ENCODE data around the gene DNASE1L3.
"Not testable (repeated sequence)": the region's sequence is repeated elsewhere in the genome, so short reads cannot be mapped to it uniquely, and the experiment has no call there.

Gene DNASE1L3

DNA sequence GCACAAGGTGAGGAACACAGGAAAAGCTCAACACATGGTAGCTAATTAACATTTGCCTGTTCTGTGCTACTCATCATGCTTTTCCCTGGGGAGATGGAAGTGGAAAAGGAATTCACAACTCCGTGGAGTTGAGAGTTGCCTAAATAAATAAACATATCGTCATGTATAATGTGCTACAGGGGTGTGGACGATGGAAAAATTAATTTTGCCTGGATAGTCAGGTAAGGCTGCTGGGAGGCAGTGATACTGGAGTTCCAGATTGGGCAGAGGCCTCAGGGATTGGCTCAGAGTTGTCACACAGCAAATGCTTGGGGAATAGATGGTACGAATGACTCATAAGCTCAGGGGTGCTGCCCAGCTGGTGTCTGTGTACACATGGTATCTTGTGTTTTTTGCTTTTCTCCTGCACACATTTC, 23.8 kb upstream of the DNASE1L3 start:
- no peaks in the 10 kb centered on the region for H3F3A ChIP-seq (ENCODE audit: insufficient read depth)
- no peaks in the 10 kb centered on the region for H3K9me2 ChIP-seq (replicated peaks; ENCODE audit: insufficient read depth, low read length)
- H3K4me3 ChIP-seq (ENCODE audit: insufficient read depth, low read length, poor library complexity, severe bottlenecking): no peak overlapping the region
- no peaks in the 10 kb centered on the region for H3K27me3 ChIP-seq (ENCODE audit: low read length)
- TF ChIP-seq, protein P1, sequence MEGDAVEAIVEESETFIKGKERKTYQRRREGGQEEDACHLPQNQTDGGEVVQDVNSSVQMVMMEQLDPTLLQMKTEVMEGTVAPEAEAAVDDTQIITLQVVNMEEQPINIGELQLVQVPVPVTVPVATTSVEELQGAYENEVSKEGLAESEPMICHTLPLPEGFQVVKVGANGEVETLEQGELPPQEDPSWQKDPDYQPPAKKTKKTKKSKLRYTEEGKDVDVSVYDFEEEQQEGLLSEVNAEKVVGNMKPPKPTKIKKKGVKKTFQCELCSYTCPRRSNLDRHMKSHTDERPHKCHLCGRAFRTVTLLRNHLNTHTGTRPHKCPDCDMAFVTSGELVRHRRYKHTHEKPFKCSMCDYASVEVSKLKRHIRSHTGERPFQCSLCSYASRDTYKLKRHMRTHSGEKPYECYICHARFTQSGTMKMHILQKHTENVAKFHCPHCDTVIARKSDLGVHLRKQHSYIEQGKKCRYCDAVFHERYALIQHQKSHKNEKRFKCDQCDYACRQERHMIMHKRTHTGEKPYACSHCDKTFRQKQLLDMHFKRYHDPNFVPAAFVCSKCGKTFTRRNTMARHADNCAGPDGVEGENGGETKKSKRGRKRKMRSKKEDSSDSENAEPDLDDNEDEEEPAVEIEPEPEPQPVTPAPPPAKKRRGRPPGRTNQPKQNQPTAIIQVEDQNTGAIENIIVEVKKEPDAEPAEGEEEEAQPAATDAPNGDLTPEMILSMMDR (IDR thresholded peaks at IDR 0.05; ENCODE audit: insufficient read depth, low read length, poor library complexity, severe bottlenecking): no peak
- TF ChIP-seq EZH2phosphoT487 (conservative IDR thresholded peaks at IDR 0.05; ENCODE audit: low read length): no peak
- H3K27ac ChIP-seq (ENCODE audit: low read depth, low read length): no peak overlapping the region
- no peaks in the 10 kb centered on the region for H4K20me1 ChIP-seq (ENCODE audit: low read depth, low read length)
- H3K9me3 ChIP-seq (ENCODE audit: insufficient read depth, low read length): no peaks in the 10 kb centered on the region
- H3K4me2 ChIP-seq (ENCODE audit: low read depth, low read length, poor library complexity, severe bottlenecking): no peak overlapping the region
- H3K79me2 ChIP-seq (ENCODE audit: insufficient read depth, low read length): peaks cover 13% of the 10 kb centered on the region
- H2AFZ ChIP-seq (ENCODE audit: low read depth, low read length, severe bottlenecking): no peak overlapping the region
- H3K9ac ChIP-seq (ENCODE audit: low read length): no peak overlapping the region
- no peaks in the 10 kb centered on the region for H3K36me3 ChIP-seq (ENCODE audit: low read length)

DNA sequence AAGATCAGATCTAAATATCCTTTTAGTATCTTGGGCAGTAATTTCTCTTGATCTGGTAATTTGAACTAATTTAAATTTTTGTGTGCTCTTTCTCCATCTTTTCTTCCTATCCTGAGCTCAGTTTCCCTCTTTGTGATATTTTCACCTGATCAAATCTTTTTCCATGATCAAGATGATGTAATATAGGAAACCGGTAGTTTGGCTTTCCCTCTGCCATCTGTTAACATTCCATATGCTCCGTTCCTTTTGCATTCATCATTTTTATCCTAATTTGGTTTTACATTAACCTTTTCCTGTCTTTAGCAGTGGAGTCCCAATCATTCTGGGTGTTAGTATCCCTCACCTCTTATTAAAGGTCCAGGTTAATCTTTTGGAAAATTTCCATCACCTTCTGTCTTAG, 20.9 kb upstream of the DNASE1L3 start:
- H3K9ac ChIP-seq (ENCODE audit: low read length): no peak overlapping the region
- H3K4me2 ChIP-seq (ENCODE audit: low read depth, low read length, poor library complexity, severe bottlenecking): no peak overlapping the region
- H2AFZ ChIP-seq (ENCODE audit: low read depth, low read length, severe bottlenecking): no peak overlapping the region
- H3K9me3 ChIP-seq (ENCODE audit: insufficient read depth, low read length): no peaks in the 10 kb centered on the region
- TF ChIP-seq, protein P1 (IDR thresholded peaks at IDR 0.05; ENCODE audit: insufficient read depth, low read length, poor library complexity, severe bottlenecking): no peak
- TF ChIP-seq EZH2phosphoT487 (conservative IDR thresholded peaks at IDR 0.05; ENCODE audit: low read length): no peak
- no peaks in the 10 kb centered on the region for H3K9me2 ChIP-seq (replicated peaks; ENCODE audit: insufficient read depth, low read length)
- no peaks in the 10 kb centered on the region for H4K20me1 ChIP-seq (ENCODE audit: low read depth, low read length)
- H3K27me3 ChIP-seq (ENCODE audit: low read length): no peaks in the 10 kb centered on the region
- no peaks in the 10 kb centered on the region for H3K79me2 ChIP-seq (ENCODE audit: insufficient read depth, low read length)
- H3K36me3 ChIP-seq (ENCODE audit: low read length): no peaks in the 10 kb centered on the region
- no peak overlapping the region for H3K4me3 ChIP-seq (ENCODE audit: insufficient read depth, low read length, poor library complexity, severe bottlenecking)
- H3F3A ChIP-seq (ENCODE audit: insufficient read depth): no peaks in the 10 kb centered on the region
- H3K27ac ChIP-seq (ENCODE audit: low read depth, low read length): no peak overlapping the region

DNA sequence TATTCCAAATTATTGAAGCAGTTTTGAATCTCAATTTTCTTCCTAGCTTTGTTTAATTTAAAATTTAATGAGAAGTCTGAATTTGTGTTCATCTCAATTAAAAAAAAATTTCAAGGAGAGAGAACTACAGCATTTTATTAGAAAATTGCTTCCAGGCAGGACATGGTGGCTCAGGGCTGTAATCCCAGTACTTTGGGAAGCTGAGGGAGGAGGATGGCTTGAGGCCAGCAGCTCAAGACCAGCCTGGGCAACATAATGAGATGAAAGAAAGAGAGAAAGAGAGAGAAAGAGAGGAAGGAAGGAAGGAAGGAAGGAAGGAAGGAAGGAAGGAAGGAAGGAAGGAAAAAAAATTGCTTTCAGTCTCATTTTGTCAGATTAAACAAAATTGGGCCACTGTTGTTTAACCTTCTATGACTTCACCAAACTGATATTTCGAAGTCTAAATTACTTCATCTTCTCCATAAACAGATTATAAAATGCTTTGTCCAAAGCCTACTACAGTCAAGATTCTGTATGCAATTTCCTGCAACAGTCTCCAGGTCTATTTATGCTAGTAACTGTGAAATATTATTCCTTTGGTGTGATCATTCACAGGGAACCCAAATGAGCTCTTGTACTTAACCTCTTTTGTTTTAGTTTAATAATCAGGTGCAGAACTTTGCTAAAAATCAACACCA, 20.2 kb upstream of the DNASE1L3 start:
- no peaks in the 10 kb centered on the region for H4K20me1 ChIP-seq (ENCODE audit: low read depth, low read length)
- no peaks in the 10 kb centered on the region for H3K27me3 ChIP-seq (ENCODE audit: low read length)
- H3K4me2 ChIP-seq (ENCODE audit: low read depth, low read length, poor library complexity, severe bottlenecking): no peak overlapping the region
- no peaks in the 10 kb centered on the region for H3K9me2 ChIP-seq (replicated peaks; ENCODE audit: insufficient read depth, low read length)
- no peak overlapping the region for H3K4me3 ChIP-seq (ENCODE audit: insufficient read depth, low read length, poor library complexity, severe bottlenecking)
- no peaks in the 10 kb centered on the region for H3K36me3 ChIP-seq (ENCODE audit: low read length)
- H3K79me2 ChIP-seq (ENCODE audit: insufficient read depth, low read length): no peaks in the 10 kb centered on the region
- H2AFZ ChIP-seq (ENCODE audit: low read depth, low read length, severe bottlenecking): no peak overlapping the region
- no peak overlapping the region for H3K9ac ChIP-seq (ENCODE audit: low read length)
- H3F3A ChIP-seq (ENCODE audit: insufficient read depth): no peaks in the 10 kb centered on the region
- TF ChIP-seq EZH2phosphoT487 (conservative IDR thresholded peaks at IDR 0.05; ENCODE audit: low read length): no peak
- TF ChIP-seq, protein P1 (IDR thresholded peaks at IDR 0.05; ENCODE audit: insufficient read depth, low read length, poor library complexity, severe bottlenecking): no peak
- H3K9me3 ChIP-seq (ENCODE audit: insufficient read depth, low read length): no peaks in the 10 kb centered on the region
- H3K27ac ChIP-seq (ENCODE audit: low read depth, low read length): no peak overlapping the region

DNA sequence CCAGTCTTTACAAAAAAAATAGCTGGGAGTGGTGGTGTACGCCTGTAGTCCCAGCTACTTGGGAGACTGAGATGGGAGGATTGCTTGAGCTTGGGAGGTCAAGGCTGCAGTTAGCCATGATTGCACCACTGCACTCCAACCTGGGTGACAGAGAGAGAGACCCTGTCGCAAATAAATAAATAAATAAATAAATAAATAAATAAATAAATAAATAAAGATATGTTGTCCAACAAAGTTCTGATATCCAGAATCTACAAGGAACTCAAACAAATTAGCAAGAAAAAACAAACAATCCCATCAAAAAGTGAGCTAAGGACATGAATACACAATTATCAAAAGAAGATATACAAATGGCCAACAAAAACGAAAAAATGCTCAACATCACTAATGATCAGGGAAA, 17.2 kb upstream of the DNASE1L3 start:
- H2AFZ ChIP-seq (ENCODE audit: low read depth, low read length, severe bottlenecking); H3K36me3 ChIP-seq (ENCODE audit: low read length); H3K9me3 ChIP-seq (ENCODE audit: insufficient read depth, low read length); H3K9ac ChIP-seq (ENCODE audit: low read length); H3K4me3 ChIP-seq (ENCODE audit: insufficient read depth, low read length, poor library complexity, severe bottlenecking); H3K79me2 ChIP-seq (ENCODE audit: insufficient read depth, low read length); H3K27ac ChIP-seq (ENCODE audit: low read depth, low read length); H3F3A ChIP-seq (ENCODE audit: insufficient read depth); H4K20me1 ChIP-seq (ENCODE audit: low read depth, low read length); H3K9me2 ChIP-seq (replicated peaks; ENCODE audit: insufficient read depth, low read length); H3K27me3 ChIP-seq (ENCODE audit: low read length); H3K4me2 ChIP-seq (ENCODE audit: low read depth, low read length, poor library complexity, severe bottlenecking): not testable (repeated sequence)
